Measurements from ENCODE around the gene RHOB.

DNA sequence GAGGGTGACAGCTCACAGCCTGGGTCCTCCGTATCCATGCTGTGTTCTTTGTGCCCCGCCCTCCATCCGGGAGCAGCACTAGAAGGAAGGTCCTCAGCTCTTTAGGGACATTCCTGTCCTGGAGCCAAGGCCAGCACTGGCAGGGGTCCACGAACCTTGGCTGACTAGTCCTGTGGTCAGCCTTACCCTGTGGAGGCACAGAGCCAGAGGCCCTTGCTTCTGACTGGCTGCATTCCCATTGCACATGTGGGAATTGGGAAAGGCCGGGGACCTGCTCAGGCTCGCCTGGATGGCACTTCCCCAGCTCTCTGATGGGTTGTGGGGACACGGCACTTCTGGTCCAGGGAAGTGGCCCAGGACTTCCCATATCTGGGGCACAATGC lies 24.9 kb upstream of the RHOB start:
- TF ChIP-seq POLR2A (IDR thresholded peaks at IDR 0.05; ENCODE audit: low read length) (no peak), GATA1 (IDR thresholded peaks at IDR 0.05; ENCODE audit: low read depth, low read length) (no peak)
